ENCODE measurements around the gene ABCA2.

- TF ChIP-seq SUZ12 (IDR thresholded peaks at IDR 0.05) (no peak), ELF4 (IDR thresholded peaks at IDR 0.05) (no peak), BHLHE40 (IDR thresholded peaks at IDR 0.05; ENCODE audit: borderline replicate concordance) (no peak), FOXM1 (IDR thresholded peaks at IDR 0.05; ENCODE audit: borderline replicate concordance) (no peak), SP1 (IDR thresholded peaks at IDR 0.05) (no peak), L3MBTL2 (conservative IDR thresholded peaks at IDR 0.05) (no peak), HDGF (IDR thresholded peaks at IDR 0.05; ENCODE audit: borderline replicate concordance) (no peak), FOXK2 (IDR thresholded peaks at IDR 0.05) (no peak), ARNT (IDR thresholded peaks at IDR 0.05) (no peak)
These were observed 4.8 kb upstream of the ABCA2 start for GRCh38 chr9:137032858-137033257.
